KMS-11 (cell line): ENCODE measurements around the gene CCL16.

Source experiments
- H2AFZ ChIP-seq: fragments of 200-600 bp; sonication (generic); 2 replicates; pipeline ENCODE4 v1.6.1; 2016; ENCODE audit warnings: antibody characterized with exemption, mixed run types, low read depth
- H3K27ac ChIP-seq: fragments of 200-600 bp; sonication (generic); 2 replicates; pipeline ENCODE4 v1.6.1; 2016; ENCODE audit warnings: mild to moderate bottlenecking, mixed run types
- H3K27me3 ChIP-seq: fragments of 200-600 bp; sonication (generic); 2 replicates; pipeline ENCODE4 v1.6.1; 2017; ENCODE audit warnings: mild to moderate bottlenecking, low read depth, mixed run types, moderate library complexity; ENCODE audit not compliant: insufficient read depth
- H3K36me3 ChIP-seq: fragments of 200-600 bp; sonication (generic); 2 replicates; pipeline ENCODE4 v1.6.1; 2017; ENCODE audit warnings: mild to moderate bottlenecking, mixed run types; ENCODE audit not compliant: insufficient read depth
- H3K4me1 ChIP-seq: fragments of 200-600 bp; sonication (generic); 2 replicates; pipeline ENCODE4 v1.6.1; 2016; ENCODE audit warnings: mild to moderate bottlenecking, low read depth, mixed run types; ENCODE audit not compliant: poor library complexity, severe bottlenecking
- H3K4me2 ChIP-seq: fragments of 200-600 bp; sonication (generic); 2 replicates; pipeline ENCODE4 v1.7.0; 2016; ENCODE audit warnings: mild to moderate bottlenecking, mixed run types
- H3K4me3 ChIP-seq: fragments of 200-600 bp; sonication (generic); IDR thresholded peaks from 2 replicates; pipeline ENCODE4 v1.6.1; 2017; ENCODE audit warnings: low read depth, low read length, mixed read lengths; ENCODE audit not compliant: insufficient read depth
- H3K79me2 ChIP-seq: fragments of 200-600 bp; sonication (generic); 2 replicates; pipeline ENCODE4 v1.6.1; 2016; ENCODE audit warnings: low read depth, mixed run types; ENCODE audit not compliant: insufficient read depth
- H3K9ac ChIP-seq: fragments of 200-600 bp; sonication (generic); 2 replicates; pipeline ENCODE4 v1.6.1; 2016; ENCODE audit warnings: mild to moderate bottlenecking, mixed run types
- H4K20me1 ChIP-seq: fragments of 200-600 bp; sonication (generic); 2 replicates; pipeline ENCODE4 v1.6.1; 2016; ENCODE audit warnings: mild to moderate bottlenecking, mixed run types; ENCODE audit not compliant: insufficient read depth
- TF ChIP-seq, protein P1 (sequence below): fragments of 200-600 bp; sonication (generic); conservative IDR thresholded peaks from 2 replicates; pipeline ENCODE4 v1.6.1; 2017; ENCODE audit warnings: low read depth, mild to moderate bottlenecking, antibody characterized with exemption, low read length, moderate library complexity, mixed read lengths

CCL16 gene

GRCh38 chr17:35981246-35981645 lies at the start of gene CCL16:
TSS of gene CCL16 (minus strand) at chr17:35981497. CDS start at chr17:35981420, 77 bp downstream.
- no peaks in the 10 kb centered on the region for H4K20me1 ChIP-seq
- H3K4me1 ChIP-seq, result no peaks in the 10 kb centered on the region
- H3K4me2 ChIP-seq, result no peak within 1 kb of the TSS
- H3K27me3 ChIP-seq, result no peaks in the 10 kb centered on the region
- no peaks in the 10 kb centered on the region for H3K79me2 ChIP-seq
- no peak within 1 kb of the TSS for H3K4me3 ChIP-seq
- H3K36me3 ChIP-seq, result no peaks in the 10 kb centered on the region
- H3K27ac ChIP-seq, result no peak within 1 kb of the TSS
- no peak within 1 kb of the TSS for H2AFZ ChIP-seq
- TF ChIP-seq, protein P1, sequence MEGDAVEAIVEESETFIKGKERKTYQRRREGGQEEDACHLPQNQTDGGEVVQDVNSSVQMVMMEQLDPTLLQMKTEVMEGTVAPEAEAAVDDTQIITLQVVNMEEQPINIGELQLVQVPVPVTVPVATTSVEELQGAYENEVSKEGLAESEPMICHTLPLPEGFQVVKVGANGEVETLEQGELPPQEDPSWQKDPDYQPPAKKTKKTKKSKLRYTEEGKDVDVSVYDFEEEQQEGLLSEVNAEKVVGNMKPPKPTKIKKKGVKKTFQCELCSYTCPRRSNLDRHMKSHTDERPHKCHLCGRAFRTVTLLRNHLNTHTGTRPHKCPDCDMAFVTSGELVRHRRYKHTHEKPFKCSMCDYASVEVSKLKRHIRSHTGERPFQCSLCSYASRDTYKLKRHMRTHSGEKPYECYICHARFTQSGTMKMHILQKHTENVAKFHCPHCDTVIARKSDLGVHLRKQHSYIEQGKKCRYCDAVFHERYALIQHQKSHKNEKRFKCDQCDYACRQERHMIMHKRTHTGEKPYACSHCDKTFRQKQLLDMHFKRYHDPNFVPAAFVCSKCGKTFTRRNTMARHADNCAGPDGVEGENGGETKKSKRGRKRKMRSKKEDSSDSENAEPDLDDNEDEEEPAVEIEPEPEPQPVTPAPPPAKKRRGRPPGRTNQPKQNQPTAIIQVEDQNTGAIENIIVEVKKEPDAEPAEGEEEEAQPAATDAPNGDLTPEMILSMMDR, result no peak
- H3K9ac ChIP-seq, result no peak within 1 kb of the TSS

- TF ChIP-seq, protein P1, result no peak
- Histone ChIP-seq H3K4me1 (no peaks in the 10 kb centered on the region), H3K36me3 (no peaks in the 10 kb centered on the region), H3K27me3 (no peaks in the 10 kb centered on the region), H3K27ac (no peak overlapping the region), H3K79me2 (no peaks in the 10 kb centered on the region), H2AFZ (no peak overlapping the region), H4K20me1 (no peaks in the 10 kb centered on the region), H3K9ac (no peak overlapping the region), H3K4me2 (no peak overlapping the region), H3K4me3 (no peak overlapping the region)
Measured at GRCh38 chr17:36030956-36031355, 49.7 kb upstream of the CCL16 start.

DNA sequence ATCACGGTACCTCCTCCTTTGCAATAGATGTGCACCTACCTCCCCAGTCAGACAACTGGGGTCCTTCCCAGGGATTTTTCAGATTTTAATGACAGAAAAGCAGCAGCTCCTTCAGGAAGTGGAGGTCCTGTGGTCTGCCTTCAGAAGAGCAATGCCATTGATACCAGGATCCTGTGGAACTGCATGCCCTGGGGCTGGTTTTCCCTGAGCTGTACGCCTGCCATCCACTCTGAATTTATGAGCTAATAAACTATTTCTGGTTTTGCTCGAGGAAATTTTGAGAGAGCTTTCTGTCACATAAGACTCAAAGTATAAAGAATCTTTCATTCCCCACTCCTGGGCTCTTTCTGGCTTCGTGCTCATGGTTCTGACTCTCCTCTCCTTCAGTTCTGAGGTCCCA lies 46.5 kb upstream of the CCL16 start:
- TF ChIP-seq, protein P1, result no peak
- no peak overlapping the region for H3K4me3 ChIP-seq
- no peak overlapping the region for H3K9ac ChIP-seq
- no peaks in the 10 kb centered on the region for H3K79me2 ChIP-seq
- H3K27me3 ChIP-seq, result no peaks in the 10 kb centered on the region
- no peaks in the 10 kb centered on the region for H4K20me1 ChIP-seq
- no peaks in the 10 kb centered on the region for H3K36me3 ChIP-seq
- H3K27ac ChIP-seq, result no peak overlapping the region
- H2AFZ ChIP-seq, result no peak overlapping the region
- no peak overlapping the region for H3K4me2 ChIP-seq
- no peaks in the 10 kb centered on the region for H3K4me1 ChIP-seq

DNA sequence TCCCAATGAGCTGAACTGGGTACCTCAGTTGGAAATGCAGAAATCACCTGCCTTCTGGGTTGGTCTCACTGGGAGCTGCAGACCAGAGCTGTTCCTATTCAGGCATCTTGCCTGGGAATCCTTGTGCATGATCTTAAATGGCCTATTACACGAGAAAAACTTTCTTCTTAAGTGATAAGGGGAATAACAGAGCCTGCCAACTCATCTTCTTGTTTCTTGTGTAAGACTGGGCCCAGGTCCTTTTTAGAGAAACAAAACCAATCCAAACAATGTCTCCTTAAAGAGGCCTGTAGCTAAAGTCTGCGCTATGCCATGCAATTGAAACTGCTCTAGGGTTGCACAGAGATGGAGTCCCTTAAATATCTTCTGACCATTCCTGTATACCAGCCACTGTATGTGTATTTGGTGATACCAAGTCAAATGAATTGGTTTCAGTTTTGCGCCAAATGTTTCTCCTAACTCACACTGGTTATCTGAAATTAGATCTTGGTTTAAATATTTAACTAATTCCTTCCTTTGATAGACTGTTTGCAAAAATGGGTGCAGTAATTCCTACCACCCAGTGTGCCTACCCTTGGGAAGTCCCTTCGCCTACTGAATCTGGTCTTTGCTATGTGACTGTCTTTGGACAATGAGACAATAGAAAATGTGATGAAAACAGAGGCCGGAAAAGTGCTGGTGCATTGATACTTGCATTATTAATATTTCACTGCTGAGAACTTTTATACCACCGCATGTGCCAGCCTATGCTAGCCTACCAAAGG lies 43.0 kb upstream of the CCL16 start:
- Histone ChIP-seq H3K79me2 (no peaks in the 10 kb centered on the region), H3K4me2 (no peak overlapping the region), H2AFZ (no peak overlapping the region), H3K27me3 (no peaks in the 10 kb centered on the region), H4K20me1 (no peaks in the 10 kb centered on the region), H3K36me3 (no peaks in the 10 kb centered on the region), H3K4me3 (no peak overlapping the region), H3K27ac (no peak overlapping the region), H3K9ac (no peak overlapping the region), H3K4me1 (no peaks in the 10 kb centered on the region)
- TF ChIP-seq, protein P1, result no peak
